B cell (primary cell): Measurements from ENCODE around the gene RAB15. TPM values are rescaled to one million over a fixed set of nuclear protein-coding genes. Genes with fewer than 3 reads are reported as not detected.

Experiments used
- ATAC-seq: fragments of 200-7000 bp; cut with Tn5 transposase; one replicate; pipeline ENCODE4 v1.10.0; 2021; ENCODE audit warnings: low read depth, mild to moderate bottlenecking, moderate number of reproducible peaks, moderate library complexity
- CTCF ChIA-PET: fragments of 350-600 bp; sonication (Branson Sonifier 250); formaldehyde crosslinking; loops from one replicate; lab custom pipeline; 2021; ENCODE audit warnings: antibody characterized with exemption, inconsistent platforms; lab: Charles Lee
- POLR2A ChIA-PET: fragments of 350-600 bp; sonication (Branson Sonifier 250); formaldehyde crosslinking; loops from one replicate; lab custom pipeline; 2021; ENCODE audit warnings: antibody characterized with exemption; lab: Charles Lee
- DNase-seq: peaks from one replicate; pipeline ENCODE4 v3.0.0; 2013
- H2AFZ ChIP-seq: 2 replicates; pipeline ENCODE4 v1.6.1; 2012; ENCODE audit warnings: mild to moderate bottlenecking, low read depth, low read length; ENCODE audit not compliant: insufficient read depth, poor library complexity, severe bottlenecking
- H3K27ac ChIP-seq, 2 donors: 1 replicate in 1 of 2; 2 replicates in 1 of 2; pipeline ENCODE4 v1.5.1; 2012 to 2013; ENCODE audit warnings: low read length in 2 of 2, mild to moderate bottlenecking in 2 of 2, moderate library complexity in 1 of 2
- H3K27me3 ChIP-seq, 4 experiments: fragments of 200-600 bp in 1 of 4; sonication (generic) in 1 of 4; replicated peaks in 1 of 4; 1 replicate in 2 of 4; 2 replicates in 2 of 4; pipeline versions ENCODE4 v1.6.1 to v1.7.0; 2013 to 2016; ENCODE audit warnings: low read length in 3 of 4, mild to moderate bottlenecking in 2 of 4, mixed read lengths in 1 of 4, moderate library complexity in 1 of 4; ENCODE audit not compliant: insufficient read depth in 4 of 4, control insufficient read depth in 3 of 4; ENCODE audit errors: control extremely low read depth in 1 of 4
- H3K36me3 ChIP-seq, 2 experiments: replicated peaks in 1 of 2; 1 replicate in 1 of 2; 2 replicates in 1 of 2; pipeline versions ENCODE4 v1.6.1 to v1.7.1; 2013; ENCODE audit warnings: low read length in 1 of 2; ENCODE audit not compliant: insufficient read depth in 2 of 2, control insufficient read depth in 1 of 2; ENCODE audit errors: control extremely low read depth in 1 of 2, extremely low read depth in 1 of 2
- H3K4me1 ChIP-seq, 2 donors: fragments of 200-600 bp in 1 of 2; sonication (generic) in 1 of 2; 1 replicate in 1 of 2; 2 replicates in 1 of 2; pipeline versions ENCODE4 v1.5.1 to v1.6.1; 2013 to 2017; ENCODE audit warnings: low read length in 2 of 2; ENCODE audit not compliant: control insufficient read depth in 2 of 2, insufficient read depth in 2 of 2
- H3K4me2 ChIP-seq: replicated peaks from 2 replicates; pipeline ENCODE3; 2012; ENCODE audit warnings: mild to moderate bottlenecking, low read depth, low read length; ENCODE audit not compliant: poor library complexity, severe bottlenecking
- H3K4me3 ChIP-seq, 5 experiments: fragments of 200-600 bp in 1 of 5; sonication (generic) in 1 of 5; 1 replicate in 3 of 5; 2 replicates in 2 of 5; pipeline versions ENCODE4 v1.5.1 to v1.7.0; 2011 to 2016; ENCODE audit warnings: low read length in 4 of 5, mild to moderate bottlenecking in 4 of 5, low read depth in 2 of 5, control low read depth in 1 of 5, moderate library complexity in 1 of 5; ENCODE audit not compliant: insufficient read depth in 1 of 5; ENCODE audit errors: control extremely low read depth in 1 of 5, extremely low read depth in 1 of 5
- H3K79me2 ChIP-seq: fragments of 200-600 bp; sonication (generic); one replicate; pipeline ENCODE4 v1.6.0; 2016; ENCODE audit warnings: low read length; ENCODE audit not compliant: control insufficient read depth, insufficient read depth
- H3K9ac ChIP-seq: fragments of 200-600 bp; sonication (generic); 2 replicates; pipeline ENCODE4 v1.6.1; 2017; ENCODE audit warnings: mild to moderate bottlenecking, low read length, moderate library complexity
- H3K9me3 ChIP-seq, 3 donors: one replicate each; pipeline versions ENCODE4 v1.6.1 to v1.7.1; 2013; ENCODE audit warnings: low read length in 2 of 3; ENCODE audit not compliant: control insufficient read depth in 2 of 3, insufficient read depth in 1 of 3; ENCODE audit errors: control extremely low read depth in 1 of 3
- H4K20me1 ChIP-seq: 2 replicates; pipeline ENCODE4 v1.6.0; 2012; ENCODE audit warnings: mild to moderate bottlenecking, low read length; ENCODE audit not compliant: insufficient read depth, control insufficient read depth, poor library complexity, severe bottlenecking
- H3K27ac Mint-ChIP-seq: one replicate; pipeline ENCODE4 v1.8.0; 2021; ENCODE audit warnings: mixed read lengths
- H3K27me3 Mint-ChIP-seq: one replicate; pipeline ENCODE4 v1.8.0; 2021; ENCODE audit warnings: mixed read lengths
- H3K4me1 Mint-ChIP-seq: one replicate; pipeline ENCODE4 v1.8.0; 2021; ENCODE audit warnings: mixed read lengths
- H3K4me3 Mint-ChIP-seq: one replicate; pipeline ENCODE4 v1.8.0; 2021; ENCODE audit warnings: mixed read lengths
- H3K9me3 Mint-ChIP-seq: one replicate; pipeline ENCODE4 v1.8.0; 2022; ENCODE audit warnings: mixed read lengths; ENCODE audit not compliant: insufficient read depth
- CTCF ChIP-seq: fragments of 200-600 bp; IDR thresholded peaks from one replicate; pipeline ENCODE4 v1.8.0; 2022; ENCODE audit warnings: antibody characterized with exemption, mild to moderate bottlenecking
- EZH2 ChIP-seq: IDR thresholded peaks from 2 replicates; pipeline ENCODE4 v1.6.1; 2012; ENCODE audit warnings: borderline replicate concordance, low read depth, mild to moderate bottlenecking, moderate library complexity, low read length; ENCODE audit not compliant: insufficient read depth, poor library complexity, severe bottlenecking
- WGBS: methylation state at CpG from one replicate; pipeline ENCODE4 v1.1.5; 2013; ENCODE audit warnings: missing lambda C conversion rate; ENCODE audit not compliant: insufficient coverage; 5-methylcytosine and 5-hydroxymethylcytosine counted together
- intact Hi-C: fragments of 100-400 bp; cut with micrococcal nuclease; formaldehyde crosslinking; loops from one replicate; pipeline ENCODE4 v1.10.0; 2022
- polyA plus RNA-seq: library from polyadenylated mRNA; depleted of rRNA; stranded (reverse); fragments of >200 nt; gene quantifications from 2 replicates; pipeline ENCODE4 v1.2.3, GENCODE V29; 2012
- total RNA-seq, 2 donors: library from RNA; stranded (reverse); fragments of 120-200 nt in 1 of 2; gene quantifications; 1 replicate in 1 of 2; 2 replicates in 1 of 2; pipeline versions ENCODE4 v1.2.3 to v1.2.4, GENCODE V29; 2013 to 2022

Gene RAB15
- total and polyA plus RNA-seq, 2 donors (not counting 1 experiment from before 2014, with no cell fraction given), result 0.17 to 0.19 TPM

GRCh38 chr14:64965356-64966000 lies 6.7 kb downstream of the RAB15 start:
- H3K9ac ChIP-seq, result no peak overlapping the region
- H2AFZ ChIP-seq, result no peak overlapping the region
- no peak for TF ChIP-seq CTCF
- TF ChIP-seq EZH2, result no peak
- peaks cover 3% of the 10 kb centered on the region for H3K27me3 Mint-ChIP-seq
- no peak for DNase-seq
- 87% methylated on average over 8 of the region's 15 CpGs for WGBS
- H3K27ac ChIP-seq, result no peak overlapping the region
- H3K79me2 ChIP-seq, result no peaks in the 10 kb centered on the region
- H3K9me3 Mint-ChIP-seq, result no peaks in the 10 kb centered on the region
- no peak overlapping the region for H3K27ac Mint-ChIP-seq
- no peak overlapping the region for H3K4me3 Mint-ChIP-seq
- H3K27me3 ChIP-seq, result peaks cover 0 to 3% (median 0%) of the 10 kb centered on the region in 4 experiments
- H3K4me2 ChIP-seq, result no peak overlapping the region
- ChIA-PET POLR2A (no interaction called here), CTCF (no interaction called here)
- H3K4me1 ChIP-seq, result no peaks in the 10 kb centered on the region
- no peaks in the 10 kb centered on the region for H3K4me1 Mint-ChIP-seq
- no peaks in the 10 kb centered on the region for H3K9me3 ChIP-seq
- no peak for ATAC-seq
- H4K20me1 ChIP-seq, result no peaks in the 10 kb centered on the region
- no peaks in the 10 kb centered on the region for H3K36me3 ChIP-seq
- H3K4me3 ChIP-seq, result no peak overlapping the region
- intact Hi-C loops, result no loop called here

GRCh38 chr14:64963611-64964010 lies 8.5 kb downstream of the RAB15 start:
- ChIA-PET CTCF (no interaction called here), POLR2A (interaction anchor here (0.7 kb wide), 1 partner anchor 728 kb away, joined by 6 read pairs; no protein-coding TSS in a partner anchor)
- no peaks in the 10 kb centered on the region for H3K9me3 ChIP-seq
- ATAC-seq (no peak), DNase-seq (no peak)
- no peaks in the 10 kb centered on the region for H3K4me1 ChIP-seq
- no peak overlapping the region for H3K4me3 Mint-ChIP-seq
- H3K36me3 ChIP-seq, result no peaks in the 10 kb centered on the region
- H3K27me3 Mint-ChIP-seq, result no peaks in the 10 kb centered on the region
- TF ChIP-seq EZH2 (no peak), CTCF (no peak)
- no peak overlapping the region for H3K27ac ChIP-seq
- H3K4me1 Mint-ChIP-seq, result no peaks in the 10 kb centered on the region
- H3K27me3 ChIP-seq, result no peaks in the 10 kb centered on the region
- H3K79me2 ChIP-seq, result no peaks in the 10 kb centered on the region
- no CpG with 5 or more reads among the region's 1 CpG for WGBS
- no peak overlapping the region for H3K9ac ChIP-seq
- no peaks in the 10 kb centered on the region for H3K9me3 Mint-ChIP-seq
- intact Hi-C loops, result no loop called here
- H3K4me3 ChIP-seq, result no peak overlapping the region
- H2AFZ ChIP-seq, result no peak overlapping the region
- H4K20me1 ChIP-seq, result no peaks in the 10 kb centered on the region
- no peak overlapping the region for H3K4me2 ChIP-seq
- no peak overlapping the region for H3K27ac Mint-ChIP-seq
